Effector CD4-positive, alpha-beta T cell (primary cell): Measurements from ENCODE around the gene PHC3.
"Not testable (repeated sequence)": the region's sequence is repeated elsewhere in the genome, so short reads cannot be mapped to it uniquely, and the experiment has no call there.

Experiments
- DNase-seq: peaks from one replicate; pipeline ENCODE4 v3.0.0-alpha.2; 2020

Gene PHC3

GRCh38 chr3:170117134-170117533, 64.4 kb downstream of the PHC3 start:
- DNase-seq = no peak

GRCh38 chr3:170114165-170114564, 67.4 kb downstream of the PHC3 start:
- not testable (repeated sequence) for DNase-seq

DNA sequence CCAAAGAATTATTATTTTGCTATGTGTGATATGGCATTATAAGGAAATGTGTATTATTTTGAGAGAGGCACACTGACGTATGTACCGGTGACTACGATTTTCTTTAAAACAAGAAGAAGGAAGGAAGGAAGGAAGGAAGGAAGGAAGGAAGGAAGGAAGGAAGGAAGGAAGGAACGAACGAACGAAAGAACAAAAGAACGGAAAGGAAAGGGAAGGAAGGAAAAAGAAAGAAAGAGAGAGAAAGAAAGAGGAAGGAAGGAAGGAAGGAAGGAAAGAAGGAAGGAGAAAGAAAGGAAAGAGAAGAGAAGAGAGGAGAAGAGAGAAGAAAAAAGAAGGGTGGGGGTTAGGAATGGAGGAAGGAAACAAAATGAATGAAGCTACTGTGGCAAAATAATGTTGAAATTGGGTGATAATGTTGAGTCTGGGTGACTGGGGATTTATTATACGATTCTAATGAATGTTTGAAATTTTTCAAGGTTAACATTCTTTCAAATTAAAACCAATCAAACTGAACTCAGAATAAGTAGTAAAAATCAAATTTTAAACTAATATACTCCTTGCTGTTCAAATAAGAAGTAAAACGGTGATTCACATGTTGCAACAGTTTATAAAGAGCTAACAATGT, 70.3 kb downstream of the PHC3 start:
- no peak for DNase-seq

DNA sequence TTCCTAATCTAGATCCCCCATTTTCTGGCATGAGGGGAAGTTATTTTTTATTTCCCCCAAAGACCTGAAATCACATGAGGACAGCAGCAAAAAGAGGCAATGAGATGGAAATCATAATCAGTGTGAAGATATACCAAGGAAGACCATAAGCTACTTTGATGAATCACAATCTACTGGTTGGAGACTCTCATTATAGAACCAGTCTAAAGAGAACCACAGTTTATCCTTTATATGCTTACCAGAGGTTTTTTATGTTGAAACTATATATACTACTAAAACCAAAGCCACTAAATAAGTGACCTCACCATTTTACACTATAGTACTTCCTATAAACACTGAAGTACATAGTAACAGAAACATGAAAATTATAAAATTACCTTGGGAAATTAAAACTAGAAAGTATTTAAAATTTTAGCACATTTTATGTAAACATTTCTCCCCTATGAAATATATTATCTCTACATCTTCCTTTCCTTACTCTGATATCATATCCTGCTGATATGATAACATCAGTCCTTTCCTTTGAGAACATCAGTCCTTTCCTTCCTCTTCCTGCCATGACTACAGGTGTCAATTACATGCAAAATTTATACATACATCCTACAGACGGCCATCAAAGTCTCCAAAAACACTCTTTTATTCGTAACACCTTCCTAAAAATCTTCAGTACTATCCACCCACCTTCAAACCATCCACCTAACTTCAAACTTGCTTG, 71.8 kb downstream of the PHC3 start:
- no peak for DNase-seq

- DNase-seq = no peak
Observed at GRCh38 chr3:170108955-170109354, 72.6 kb downstream of the PHC3 start.

DNA sequence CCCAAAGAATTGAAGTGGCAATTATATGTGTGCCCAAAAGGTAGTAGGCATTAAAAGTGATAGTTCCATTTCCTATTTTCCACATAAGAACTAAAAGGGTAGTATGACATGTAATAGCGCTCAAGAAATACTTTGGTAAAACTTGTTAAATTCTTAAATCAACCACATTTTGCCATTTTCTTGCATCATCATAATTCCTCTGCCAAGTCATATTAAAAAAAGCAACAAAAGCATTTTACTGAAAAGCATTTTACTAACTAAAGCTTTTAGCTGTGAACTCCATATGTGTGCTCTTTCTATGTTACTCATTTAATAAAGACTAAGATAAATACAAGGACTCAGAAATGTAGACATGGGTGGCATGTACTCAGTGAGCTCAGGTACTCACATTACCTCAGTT, 73.6 kb downstream of the PHC3 start:
- no peak for DNase-seq

DNA sequence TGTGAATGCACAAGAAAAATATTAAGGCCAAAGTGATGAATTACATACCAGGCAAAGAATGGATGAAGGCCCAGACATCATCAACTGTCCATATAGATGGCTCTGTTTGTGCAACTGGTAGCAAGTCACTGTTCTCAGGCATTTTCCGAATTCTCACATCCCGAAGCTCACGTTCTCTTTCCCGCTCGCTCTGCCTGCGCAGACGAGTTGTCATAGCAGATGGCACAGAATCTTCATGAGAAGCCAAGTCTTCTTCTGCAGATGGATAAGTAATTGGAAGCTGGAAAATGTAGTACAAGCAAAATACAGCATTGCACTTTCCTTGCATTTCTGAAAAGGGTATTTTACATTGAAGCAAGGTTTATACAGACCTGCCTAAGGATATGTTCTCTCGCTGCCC, 79.1 kb downstream of the PHC3 start:
- DNase-seq = no peak

DNA sequence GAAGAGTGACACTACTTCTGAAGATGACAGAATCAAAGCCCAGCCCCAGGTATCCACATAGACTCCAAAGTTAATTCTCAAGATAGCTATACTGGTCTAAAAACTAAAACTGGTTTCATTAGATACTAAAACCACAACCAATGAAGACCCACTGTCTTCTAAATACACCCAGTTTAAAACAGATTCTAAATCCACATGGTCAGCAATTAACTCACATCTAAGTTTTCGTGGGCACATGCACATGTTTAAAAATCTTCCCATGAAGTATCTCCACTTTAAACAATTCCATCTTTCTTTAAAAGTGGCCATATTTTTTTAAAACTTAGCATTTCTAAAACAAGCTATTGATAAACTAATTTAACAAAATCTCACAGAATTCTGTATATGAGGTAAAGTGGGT, 80.6 kb downstream of the PHC3 start:
- DNase-seq = no peak

DNA sequence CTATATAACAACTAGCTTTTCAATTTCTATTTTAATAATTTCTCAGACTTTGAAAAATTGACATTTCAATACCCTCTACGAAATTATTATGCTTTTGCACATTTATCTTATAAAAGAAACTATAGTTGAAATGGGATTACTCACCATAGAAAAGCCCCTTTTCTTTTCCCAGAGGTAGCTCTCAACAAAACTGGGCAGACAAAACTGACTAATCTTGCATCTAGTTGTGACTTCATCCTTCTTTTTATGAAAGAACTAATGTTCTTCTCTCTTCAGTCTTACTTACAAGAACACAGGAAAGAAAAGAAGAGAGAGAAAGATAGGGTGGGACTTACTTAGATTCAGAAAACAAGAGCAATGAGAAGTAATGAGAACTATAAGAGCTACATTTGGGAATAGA, 82.8 kb downstream of the PHC3 start:
- no peak for DNase-seq

- no peak for DNase-seq
Observed at GRCh38 chr3:170096342-170096741, 85.2 kb downstream of the PHC3 start.

- DNase-seq = no peak
Observed at GRCh38 chr3:170095771-170096170, 85.8 kb downstream of the PHC3 start.

- no peak for DNase-seq
Observed at GRCh38 chr3:170092907-170093306, 88.6 kb downstream of the PHC3 start.

GRCh38 chr3:170090601-170090981, 90.9 kb downstream of the PHC3 start:
- DNase-seq = no peak

DNA sequence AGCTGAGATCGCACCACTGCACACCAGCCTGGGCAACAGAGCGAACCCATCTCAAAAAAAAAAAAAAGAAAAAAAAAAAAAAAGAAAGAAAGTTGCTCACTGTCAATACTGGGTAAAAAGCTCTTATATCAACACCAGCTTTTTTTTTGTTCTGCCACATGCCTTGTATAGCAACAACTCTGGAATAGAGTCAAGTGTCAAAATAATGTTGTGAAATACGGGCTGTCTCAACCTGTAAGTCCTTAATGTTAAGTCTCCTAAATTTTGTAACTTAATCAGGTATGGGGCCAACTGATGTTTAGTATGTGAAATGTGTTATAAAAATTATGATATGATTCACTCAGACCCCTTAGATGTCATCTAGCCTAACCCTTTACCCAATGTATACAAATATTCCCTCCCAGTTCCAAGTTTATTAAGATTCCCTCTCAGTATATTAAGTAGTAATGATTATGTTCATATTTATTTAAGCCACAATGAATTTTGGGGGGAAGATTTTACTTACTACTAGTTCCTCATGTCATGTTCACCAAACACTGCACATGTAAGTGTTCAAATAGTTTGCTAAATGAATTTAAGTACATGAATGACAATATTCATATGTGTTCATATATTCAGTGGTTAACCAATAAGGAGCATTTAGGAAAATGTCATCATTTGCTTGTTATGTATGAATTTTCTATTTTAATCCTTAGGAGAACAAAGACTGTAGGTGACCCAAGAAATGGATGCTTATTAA, 91.5 kb downstream of the PHC3 start:
- no peak for DNase-seq

DNA sequence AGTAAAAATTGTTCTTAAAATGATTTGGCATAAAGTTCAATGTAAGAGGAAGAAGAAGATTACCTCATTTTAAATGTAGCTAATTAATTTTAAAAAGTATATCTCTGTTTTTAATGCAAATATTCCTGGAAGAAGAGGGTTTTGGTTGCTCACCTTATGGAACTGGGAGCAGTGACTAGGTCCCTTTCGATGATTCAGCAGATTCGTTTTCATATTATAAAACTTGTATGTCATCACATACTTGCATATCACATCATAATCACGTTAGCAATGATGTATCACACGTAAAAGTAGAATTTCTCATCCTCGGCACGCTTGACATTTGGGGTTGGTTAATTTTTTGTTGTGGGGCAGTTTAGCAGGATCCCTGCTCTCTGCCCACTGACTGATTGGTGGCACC, 96.1 kb downstream of the PHC3 start:
- DNase-seq = no peak

DNA sequence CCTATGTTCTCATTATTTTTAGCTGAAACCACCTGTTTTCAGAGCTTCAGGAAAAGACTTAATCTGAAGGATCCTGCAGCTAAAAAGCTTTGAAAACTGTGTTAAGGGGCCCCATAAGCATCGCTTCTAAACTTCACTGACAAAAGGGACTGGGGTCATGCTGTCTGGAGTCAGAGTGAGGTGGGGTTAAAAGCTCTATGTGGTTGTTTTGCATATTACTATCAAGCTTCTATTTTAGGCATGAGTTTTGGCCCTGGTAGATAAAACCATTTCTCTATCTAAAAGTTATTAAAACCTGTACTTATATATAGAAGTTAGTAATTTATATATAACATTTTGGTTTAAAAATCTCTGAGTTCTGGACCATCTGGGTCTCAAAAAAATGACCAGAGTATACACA, 98.2 kb downstream of the PHC3 start:
- DNase-seq = no peak

DNA sequence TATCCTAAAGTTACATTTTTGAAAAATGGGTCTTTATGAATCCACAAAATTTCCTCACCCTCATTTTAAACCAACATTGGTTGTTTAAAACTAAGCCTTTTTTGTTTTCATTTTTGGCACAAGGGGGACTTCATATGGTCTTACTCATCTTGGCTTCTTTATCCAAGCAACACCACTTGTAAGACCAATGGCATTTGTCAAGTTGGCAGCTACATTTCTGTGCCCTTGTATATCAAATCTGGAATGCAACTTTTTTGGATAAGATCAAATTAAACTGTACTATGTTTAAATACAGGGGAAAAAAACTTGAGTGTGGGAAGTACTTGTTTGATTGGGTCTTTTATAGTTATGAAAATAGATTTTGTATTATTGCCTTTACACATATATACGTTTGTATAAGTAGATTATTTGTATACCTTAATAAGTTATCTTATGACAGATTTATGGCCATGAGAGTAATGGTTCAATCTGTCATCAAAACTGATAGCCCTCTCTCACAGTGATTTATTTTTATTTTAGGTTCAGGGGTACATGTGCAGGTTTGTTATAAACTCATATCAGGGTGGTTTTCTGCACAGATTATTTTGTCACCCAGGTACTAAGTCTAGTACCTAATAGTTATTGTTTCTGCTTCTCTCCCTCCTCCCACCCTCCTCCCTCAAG, 100.3 kb downstream of the PHC3 start:
- DNase-seq = no peak

DNA sequence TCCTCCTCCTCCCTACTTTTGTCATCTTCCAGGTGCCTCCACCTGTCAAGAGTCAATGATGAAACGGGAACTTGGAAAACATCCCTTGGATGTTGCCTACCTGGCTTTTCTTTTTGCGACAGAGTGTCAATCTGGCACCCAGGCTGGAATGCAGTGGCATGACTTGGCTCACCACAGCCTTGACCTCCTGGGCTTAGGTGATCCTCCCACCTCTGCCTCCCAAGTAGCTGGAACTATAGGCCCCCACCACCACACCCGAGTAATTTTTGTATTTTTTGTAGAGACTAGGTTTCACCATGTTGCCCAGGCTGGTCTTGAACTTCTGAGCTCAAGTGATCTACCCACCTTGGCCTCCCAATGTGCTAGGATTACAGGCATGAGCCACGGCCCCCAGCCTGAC, 100.9 kb downstream of the PHC3 start:
- no peak for DNase-seq

DNA sequence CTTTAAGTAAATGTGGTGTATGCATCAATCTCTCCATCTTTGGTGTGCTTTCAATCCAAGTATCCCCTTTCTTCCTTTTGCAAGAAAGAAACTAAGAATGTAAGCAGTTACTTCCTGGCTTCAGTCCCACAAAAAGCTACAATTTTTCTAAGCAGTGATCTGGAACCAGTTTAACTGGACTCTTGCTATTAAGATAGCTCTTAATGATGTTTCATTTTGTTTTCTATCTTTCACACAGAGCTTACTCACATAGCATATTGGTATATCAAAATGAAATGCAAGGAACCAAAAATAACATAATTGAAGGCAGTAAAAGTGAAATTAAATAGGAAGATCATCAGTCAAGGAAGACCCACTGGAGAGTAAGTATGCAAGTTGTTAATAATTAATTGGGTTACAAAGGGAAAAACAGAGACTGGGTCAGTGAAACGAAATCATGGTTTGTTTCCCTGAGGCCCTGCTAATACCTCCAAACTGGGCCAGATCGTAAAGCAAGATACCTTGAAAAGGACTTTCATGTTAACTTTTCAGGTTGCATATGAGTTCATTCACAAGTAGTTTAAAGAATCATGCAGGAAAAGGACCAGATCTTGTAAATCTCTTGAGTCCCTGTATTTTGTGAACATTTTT, 101.9 kb downstream of the PHC3 start:
- DNase-seq = no peak

DNA sequence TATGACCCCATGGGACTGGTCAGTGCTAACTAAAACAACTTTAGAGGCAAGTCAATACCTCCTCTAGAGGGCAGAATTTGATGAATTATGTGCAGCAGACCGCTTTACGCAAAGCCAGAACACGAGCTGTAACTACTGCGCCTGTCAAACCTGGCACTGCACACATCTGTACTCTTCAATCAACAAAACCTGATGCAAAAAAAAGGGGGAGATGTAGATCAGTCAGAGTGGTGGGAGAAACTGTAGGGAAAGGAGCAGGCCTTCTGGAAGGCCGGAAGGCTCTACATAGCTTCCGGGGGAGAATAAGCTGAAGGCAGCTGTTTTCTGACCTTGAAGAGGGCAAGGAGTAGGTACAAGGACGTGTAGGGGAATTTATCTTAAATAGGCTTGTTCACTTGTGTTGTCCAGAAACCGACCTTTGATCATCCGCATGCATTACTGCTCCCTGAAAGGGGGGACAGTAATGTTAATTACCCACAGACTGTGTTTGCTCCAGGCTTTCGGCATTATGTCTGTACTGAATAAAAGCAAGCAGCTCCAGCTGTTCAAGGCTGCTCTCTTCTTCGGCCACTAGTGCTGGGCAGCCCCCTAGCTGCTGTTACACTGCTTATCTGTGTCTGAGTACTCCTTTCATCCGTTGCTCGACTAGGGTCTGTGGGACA, 102.8 kb downstream of the PHC3 start:
- DNase-seq = no peak

- no peak for DNase-seq
Observed at GRCh38 chr3:170077361-170077760, 104.2 kb downstream of the PHC3 start.

- no peak for DNase-seq
Observed at GRCh38 chr3:170076715-170077238, 104.8 kb downstream of the PHC3 start.
